ENCODE measurements around the gene B4GALT2.

Gene B4GALT2

GRCh38 chr1:44035726-44036408 lies 56.9 kb downstream of the B4GALT2 start:
- H3K4me3 ChIP-seq (ENCODE audit: insufficient read depth, low read depth, low read length, poor library complexity, severe bottlenecking): no peak overlapping the region
- no peak overlapping the region for H3K27ac ChIP-seq (ENCODE audit: insufficient read depth, low read length, poor library complexity, severe bottlenecking)
- no peaks in the 10 kb centered on the region for H3K27me3 ChIP-seq (replicated peaks; ENCODE audit: control insufficient read depth, insufficient read depth, low read length, poor library complexity, severe bottlenecking)
- no peak for DNase-seq
- H3K4me1 ChIP-seq (ENCODE audit: control insufficient read depth, insufficient read depth, low read length, poor library complexity, severe bottlenecking): peaks cover 7% of the 10 kb centered on the region
- H3K36me3 ChIP-seq (ENCODE audit: control insufficient read depth, insufficient read depth, low read length): no peaks in the 10 kb centered on the region
- no peaks in the 10 kb centered on the region for H3K9me3 ChIP-seq (ENCODE audit: control insufficient read depth, low read length)

DNA sequence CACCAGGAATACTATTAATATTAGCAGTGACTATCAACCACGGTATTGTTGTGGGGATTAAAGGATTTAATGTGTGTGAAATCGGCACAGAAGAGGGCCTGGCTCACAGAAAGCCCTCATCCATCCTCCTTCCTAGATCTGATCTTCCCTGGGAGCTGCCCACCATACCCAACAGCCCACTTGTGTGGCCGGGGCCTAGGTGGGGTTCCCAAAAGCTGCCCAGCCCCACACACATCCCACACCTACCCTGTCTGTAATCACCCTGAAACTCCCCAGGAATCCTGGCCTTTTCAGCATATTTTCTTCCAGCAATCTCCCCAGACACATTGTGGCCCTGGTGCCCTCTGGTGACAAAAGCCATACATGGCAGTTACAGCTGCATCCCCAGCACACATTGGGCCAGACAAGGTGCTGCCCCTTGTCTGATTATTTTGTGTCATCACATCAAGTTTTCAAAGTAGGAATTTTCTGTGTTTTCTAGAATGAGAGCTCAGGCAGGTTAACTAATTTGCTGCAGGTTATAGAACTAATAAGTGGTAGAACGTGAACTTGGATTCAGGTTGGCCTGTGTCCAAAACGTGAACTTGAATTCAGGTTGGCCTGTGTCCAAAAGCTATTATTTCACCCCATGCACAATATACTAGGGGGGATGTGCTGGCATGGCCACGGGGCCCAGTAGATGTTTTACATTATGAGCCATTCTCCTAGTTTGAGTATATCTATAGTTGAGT lies 57.6 kb downstream of the B4GALT2 start:
- Histone ChIP-seq H3K27me3 (replicated peaks; ENCODE audit: control insufficient read depth, insufficient read depth, low read length, poor library complexity, severe bottlenecking) (no peaks in the 10 kb centered on the region), H3K4me3 (ENCODE audit: insufficient read depth, low read depth, low read length, poor library complexity, severe bottlenecking) (no peak overlapping the region), H3K4me1 (ENCODE audit: control insufficient read depth, insufficient read depth, low read length, poor library complexity, severe bottlenecking) (peaks cover 1% of the 10 kb centered on the region), H3K27ac (ENCODE audit: insufficient read depth, low read length, poor library complexity, severe bottlenecking) (no peak overlapping the region), H3K9me3 (ENCODE audit: control insufficient read depth, low read length) (no peaks in the 10 kb centered on the region), H3K36me3 (ENCODE audit: control insufficient read depth, insufficient read depth, low read length) (no peaks in the 10 kb centered on the region)
- DNase-seq: peak; percentile 28 to 45 (median 44)

GRCh38 chr1:44037154-44037553 lies 58.1 kb downstream of the B4GALT2 start:
- Histone ChIP-seq H3K27ac (ENCODE audit: insufficient read depth, low read length, poor library complexity, severe bottlenecking) (no peak overlapping the region), H3K4me1 (ENCODE audit: control insufficient read depth, insufficient read depth, low read length, poor library complexity, severe bottlenecking) (no peaks in the 10 kb centered on the region), H3K27me3 (replicated peaks; ENCODE audit: control insufficient read depth, insufficient read depth, low read length, poor library complexity, severe bottlenecking) (no peaks in the 10 kb centered on the region), H3K9me3 (ENCODE audit: control insufficient read depth, low read length) (no peaks in the 10 kb centered on the region), H3K4me3 (ENCODE audit: insufficient read depth, low read depth, low read length, poor library complexity, severe bottlenecking) (no peak overlapping the region), H3K36me3 (ENCODE audit: control insufficient read depth, insufficient read depth, low read length) (no peaks in the 10 kb centered on the region)
- DNase-seq: no peak

- no peak overlapping the region for H3K4me3 ChIP-seq (ENCODE audit: insufficient read depth, low read depth, low read length, poor library complexity, severe bottlenecking)
- DNase-seq: no peak
- no peak overlapping the region for H3K27ac ChIP-seq (ENCODE audit: insufficient read depth, low read length, poor library complexity, severe bottlenecking)
- no peaks in the 10 kb centered on the region for H3K9me3 ChIP-seq (ENCODE audit: control insufficient read depth, low read length)
- no peaks in the 10 kb centered on the region for H3K36me3 ChIP-seq (ENCODE audit: control insufficient read depth, insufficient read depth, low read length)
- no peaks in the 10 kb centered on the region for H3K4me1 ChIP-seq (ENCODE audit: control insufficient read depth, insufficient read depth, low read length, poor library complexity, severe bottlenecking)
- H3K27me3 ChIP-seq (replicated peaks; ENCODE audit: control insufficient read depth, insufficient read depth, low read length, poor library complexity, severe bottlenecking): no peaks in the 10 kb centered on the region
These were observed 60.1 kb downstream of the B4GALT2 start for GRCh38 chr1:44038876-44039657.

DNA sequence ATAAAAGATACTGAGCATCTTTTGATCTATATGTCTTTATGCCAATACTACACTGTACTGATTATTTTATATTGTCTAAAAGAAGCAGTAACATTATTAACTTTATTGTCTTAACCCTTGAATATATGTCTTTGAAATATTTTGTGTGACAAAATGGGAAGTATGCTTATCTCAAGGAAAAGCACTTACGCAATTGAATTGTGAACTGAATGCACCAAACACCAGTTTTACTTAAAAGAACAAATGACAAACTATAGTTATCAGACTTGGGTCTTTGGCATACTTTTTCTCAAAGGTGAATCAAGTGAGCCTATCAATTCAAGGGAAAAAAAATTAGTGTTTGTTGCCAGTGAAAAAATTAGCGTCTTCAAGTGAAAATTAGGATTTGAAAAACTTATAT lies 61.4 kb downstream of the B4GALT2 start:
- H3K9me3 ChIP-seq (ENCODE audit: control insufficient read depth, low read length): no peaks in the 10 kb centered on the region
- H3K36me3 ChIP-seq (ENCODE audit: control insufficient read depth, insufficient read depth, low read length): no peaks in the 10 kb centered on the region
- H3K27me3 ChIP-seq (replicated peaks; ENCODE audit: control insufficient read depth, insufficient read depth, low read length, poor library complexity, severe bottlenecking): no peaks in the 10 kb centered on the region
- no peak overlapping the region for H3K4me3 ChIP-seq (ENCODE audit: insufficient read depth, low read depth, low read length, poor library complexity, severe bottlenecking)
- H3K4me1 ChIP-seq (ENCODE audit: control insufficient read depth, insufficient read depth, low read length, poor library complexity, severe bottlenecking): no peaks in the 10 kb centered on the region
- DNase-seq: no peak
- H3K27ac ChIP-seq (ENCODE audit: insufficient read depth, low read length, poor library complexity, severe bottlenecking): no peak overlapping the region

Measured in effector memory CD4-positive, alpha-beta T cell (primary cell).